ENCODE measurements around the gene TMEM255A. TPM values are rescaled to one million over a fixed set of nuclear protein-coding genes. Genes with fewer than 3 reads are reported as not detected.

Gene TMEM255A
- polyA plus RNA-seq, 1 donor from 2014 or later, result 7.5 TPM

DNA sequence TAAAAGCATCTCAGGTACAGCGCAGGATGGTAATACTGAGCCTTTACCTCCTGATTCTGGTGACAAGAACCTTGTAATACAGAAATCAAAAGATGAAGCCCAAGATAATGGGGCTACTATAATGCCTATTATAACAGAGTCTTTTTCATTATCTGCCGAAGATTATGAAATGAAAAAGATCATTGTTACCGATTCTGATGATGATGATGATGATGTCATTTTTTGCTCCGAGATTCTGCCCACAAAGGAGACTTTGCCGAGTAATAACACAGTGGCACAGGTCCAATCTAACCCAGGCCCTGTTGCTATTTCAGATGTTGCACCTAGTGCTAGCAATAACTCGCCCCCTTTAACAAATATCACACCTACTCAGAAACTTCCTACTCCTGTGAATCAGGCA lies 57.5 kb downstream of the TMEM255A start:
- TF ChIP-seq MXI1 (conservative IDR thresholded peaks at IDR 0.05; ENCODE audit: poor library complexity, severe bottlenecking) (no peak), SMC3 (conservative IDR thresholded peaks at IDR 0.05; ENCODE audit: poor library complexity) (no peak), POLR2AphosphoS5 (IDR thresholded peaks at IDR 0.05) (no peak), RAD21 (conservative IDR thresholded peaks at IDR 0.05) (no peak), EZH2 (IDR thresholded peaks at IDR 0.05; ENCODE audit: borderline replicate concordance, insufficient read depth, low read length, poor library complexity, severe bottlenecking) (no peak), TAF1 (IDR thresholded peaks at IDR 0.05; ENCODE audit: low read depth) (no peak), EP300 (conservative IDR thresholded peaks at IDR 0.05; ENCODE audit: poor library complexity, severe bottlenecking) (no peak)
- TF ChIP-seq, protein P1, sequence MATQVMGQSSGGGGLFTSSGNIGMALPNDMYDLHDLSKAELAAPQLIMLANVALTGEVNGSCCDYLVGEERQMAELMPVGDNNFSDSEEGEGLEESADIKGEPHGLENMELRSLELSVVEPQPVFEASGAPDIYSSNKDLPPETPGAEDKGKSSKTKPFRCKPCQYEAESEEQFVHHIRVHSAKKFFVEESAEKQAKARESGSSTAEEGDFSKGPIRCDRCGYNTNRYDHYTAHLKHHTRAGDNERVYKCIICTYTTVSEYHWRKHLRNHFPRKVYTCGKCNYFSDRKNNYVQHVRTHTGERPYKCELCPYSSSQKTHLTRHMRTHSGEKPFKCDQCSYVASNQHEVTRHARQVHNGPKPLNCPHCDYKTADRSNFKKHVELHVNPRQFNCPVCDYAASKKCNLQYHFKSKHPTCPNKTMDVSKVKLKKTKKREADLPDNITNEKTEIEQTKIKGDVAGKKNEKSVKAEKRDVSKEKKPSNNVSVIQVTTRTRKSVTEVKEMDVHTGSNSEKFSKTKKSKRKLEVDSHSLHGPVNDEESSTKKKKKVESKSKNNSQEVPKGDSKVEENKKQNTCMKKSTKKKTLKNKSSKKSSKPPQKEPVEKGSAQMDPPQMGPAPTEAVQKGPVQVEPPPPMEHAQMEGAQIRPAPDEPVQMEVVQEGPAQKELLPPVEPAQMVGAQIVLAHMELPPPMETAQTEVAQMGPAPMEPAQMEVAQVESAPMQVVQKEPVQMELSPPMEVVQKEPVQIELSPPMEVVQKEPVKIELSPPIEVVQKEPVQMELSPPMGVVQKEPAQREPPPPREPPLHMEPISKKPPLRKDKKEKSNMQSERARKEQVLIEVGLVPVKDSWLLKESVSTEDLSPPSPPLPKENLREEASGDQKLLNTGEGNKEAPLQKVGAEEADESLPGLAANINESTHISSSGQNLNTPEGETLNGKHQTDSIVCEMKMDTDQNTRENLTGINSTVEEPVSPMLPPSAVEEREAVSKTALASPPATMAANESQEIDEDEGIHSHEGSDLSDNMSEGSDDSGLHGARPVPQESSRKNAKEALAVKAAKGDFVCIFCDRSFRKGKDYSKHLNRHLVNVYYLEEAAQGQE (IDR thresholded peaks at IDR 0.05; ENCODE audit: borderline replicate concordance), result no peak
- TF ChIP-seq, protein P2, sequence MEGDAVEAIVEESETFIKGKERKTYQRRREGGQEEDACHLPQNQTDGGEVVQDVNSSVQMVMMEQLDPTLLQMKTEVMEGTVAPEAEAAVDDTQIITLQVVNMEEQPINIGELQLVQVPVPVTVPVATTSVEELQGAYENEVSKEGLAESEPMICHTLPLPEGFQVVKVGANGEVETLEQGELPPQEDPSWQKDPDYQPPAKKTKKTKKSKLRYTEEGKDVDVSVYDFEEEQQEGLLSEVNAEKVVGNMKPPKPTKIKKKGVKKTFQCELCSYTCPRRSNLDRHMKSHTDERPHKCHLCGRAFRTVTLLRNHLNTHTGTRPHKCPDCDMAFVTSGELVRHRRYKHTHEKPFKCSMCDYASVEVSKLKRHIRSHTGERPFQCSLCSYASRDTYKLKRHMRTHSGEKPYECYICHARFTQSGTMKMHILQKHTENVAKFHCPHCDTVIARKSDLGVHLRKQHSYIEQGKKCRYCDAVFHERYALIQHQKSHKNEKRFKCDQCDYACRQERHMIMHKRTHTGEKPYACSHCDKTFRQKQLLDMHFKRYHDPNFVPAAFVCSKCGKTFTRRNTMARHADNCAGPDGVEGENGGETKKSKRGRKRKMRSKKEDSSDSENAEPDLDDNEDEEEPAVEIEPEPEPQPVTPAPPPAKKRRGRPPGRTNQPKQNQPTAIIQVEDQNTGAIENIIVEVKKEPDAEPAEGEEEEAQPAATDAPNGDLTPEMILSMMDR (IDR thresholded peaks at IDR 0.05; ENCODE audit: poor library complexity, severe bottlenecking), result no peak
- Histone ChIP-seq H3K4me3 (ENCODE audit: low read length) (no peak overlapping the region), H2AFZ (ENCODE audit: low read depth, low read length) (no peak overlapping the region), H3K79me2 (replicated peaks; ENCODE audit: insufficient read depth, low read length) (peaks cover 29% of the 10 kb centered on the region), H3K27me3 (ENCODE audit: insufficient read depth, low read depth, low read length) (peaks cover 4% of the 10 kb centered on the region), H3K4me2 (ENCODE audit: low read length) (no peak overlapping the region), H3K9me3 (ENCODE audit: low read length) (no peaks in the 10 kb centered on the region), H4K20me1 (ENCODE audit: insufficient read depth) (no peaks in the 10 kb centered on the region), H3K9ac (ENCODE audit: low read length) (no peak overlapping the region), H3K27ac (ENCODE audit: low read length) (no peak overlapping the region), H3K36me3 (ENCODE audit: insufficient read depth, low read length) (no peaks in the 10 kb centered on the region), H3F3A (ENCODE audit: insufficient read depth, low read length, poor library complexity, severe bottlenecking) (no peaks in the 10 kb centered on the region), H3K9me2 (ENCODE audit: insufficient read depth, low read length) (no peaks in the 10 kb centered on the region)

DNA sequence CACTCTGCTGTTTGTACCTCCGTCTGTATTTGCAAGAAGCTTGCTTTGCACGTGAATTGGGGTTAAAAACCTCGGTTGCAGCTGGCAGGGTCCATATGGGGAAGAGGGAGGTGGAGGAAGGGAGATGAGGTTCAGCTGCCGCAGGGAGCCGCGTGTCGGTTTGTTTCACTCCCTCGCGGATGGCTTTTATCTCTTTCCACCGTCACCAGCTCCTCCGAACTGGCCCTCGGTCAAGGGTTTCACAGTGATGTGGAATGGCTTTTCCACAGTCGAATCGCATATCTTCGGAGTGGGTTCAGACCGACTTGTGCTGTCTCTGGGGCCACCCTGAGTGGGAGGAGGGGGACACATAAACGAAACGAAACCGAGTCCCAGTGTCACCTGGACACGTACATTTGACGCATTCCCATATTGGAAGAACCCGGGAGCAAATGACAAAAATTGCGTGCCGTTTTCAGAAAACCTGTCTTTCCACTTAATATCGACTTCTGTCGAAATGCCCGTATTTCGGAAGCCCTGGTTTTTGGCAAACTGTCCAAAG lies 59.7 kb downstream of the TMEM255A start:
- peak overlapping the region; percentile 45 for H2AFZ ChIP-seq (ENCODE audit: low read depth, low read length)
- TF ChIP-seq EZH2 (IDR thresholded peaks at IDR 0.05; ENCODE audit: borderline replicate concordance, insufficient read depth, low read length, poor library complexity, severe bottlenecking) (no peak), EP300 (conservative IDR thresholded peaks at IDR 0.05; ENCODE audit: poor library complexity, severe bottlenecking) (no peak), MXI1 (conservative IDR thresholded peaks at IDR 0.05; ENCODE audit: poor library complexity, severe bottlenecking) (peak; percentile 49)
- TF ChIP-seq, protein P2 (IDR thresholded peaks at IDR 0.05; ENCODE audit: poor library complexity, severe bottlenecking), result no peak

More for the DNA sequence above, 59.7 kb downstream of the TMEM255A start:
- Histone ChIP-seq H3K9me2 (ENCODE audit: insufficient read depth, low read length) (no peaks in the 10 kb centered on the region), H3K27ac (ENCODE audit: low read length) (peak overlapping the region; percentile 85), H3F3A (ENCODE audit: insufficient read depth, low read length, poor library complexity, severe bottlenecking) (no peaks in the 10 kb centered on the region), H3K9me3 (ENCODE audit: low read length) (no peaks in the 10 kb centered on the region), H3K79me2 (replicated peaks; ENCODE audit: insufficient read depth, low read length) (peaks cover 25% of the 10 kb centered on the region), H3K9ac (ENCODE audit: low read length) (peak overlapping the region; percentile 88), H4K20me1 (ENCODE audit: insufficient read depth) (no peaks in the 10 kb centered on the region), H3K4me2 (ENCODE audit: low read length) (peak overlapping the region; percentile 44), H3K4me3 (ENCODE audit: low read length) (peak overlapping the region; percentile 79), H3K36me3 (ENCODE audit: insufficient read depth, low read length) (no peaks in the 10 kb centered on the region), H3K27me3 (ENCODE audit: insufficient read depth, low read depth, low read length) (peaks cover 8% of the 10 kb centered on the region)
